ENCODE results near the gene TMED4.

Gene TMED4

GRCh38 chr7:44581879-44582603, at the start of gene TMED4:
Gene TMED4 (minus strand): TSS chr7:44582231. CDS start chr7:44582206, 25 bp downstream.
- DNase-seq, result peak; percentile 98

DNA sequence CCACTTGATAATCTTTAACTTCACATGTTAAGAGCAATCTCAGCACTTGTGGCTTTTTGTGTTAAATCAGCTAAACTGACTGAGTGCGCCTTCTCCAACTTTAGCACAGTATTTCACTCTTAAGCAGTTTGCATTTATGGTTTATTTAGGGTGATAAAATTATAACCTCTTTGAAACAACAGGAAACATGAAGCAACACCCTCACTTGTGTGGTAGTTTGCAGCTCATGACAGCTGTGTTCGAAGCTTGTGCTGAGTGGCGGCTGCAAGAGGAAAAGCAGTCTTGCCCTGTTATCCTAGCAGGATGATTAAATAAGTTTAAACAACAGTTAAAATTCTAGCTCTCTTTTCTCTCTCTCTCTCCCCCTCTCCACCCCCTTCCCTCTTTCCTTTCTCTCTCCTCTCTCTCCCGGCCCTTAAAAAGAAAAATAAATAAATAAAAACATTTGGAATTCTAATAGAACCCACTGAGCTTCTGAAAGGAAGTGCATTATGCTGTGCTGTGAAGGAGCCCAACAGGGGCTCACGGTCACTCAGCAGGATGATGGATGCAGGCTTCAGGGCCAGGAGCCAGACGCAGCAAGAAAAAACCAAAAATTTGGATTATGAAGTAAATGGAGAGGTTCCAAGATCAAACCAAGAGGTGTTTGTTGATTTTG, 49.6 kb upstream of the TMED4 start:
- no peak for DNase-seq

- DNase-seq, result no peak
Observed at GRCh38 chr7:44630792-44631457, 48.9 kb upstream of the TMED4 start.

GRCh38 chr7:44629829-44630522, 47.9 kb upstream of the TMED4 start:
- no peak for DNase-seq

GRCh38 chr7:44626620-44627019, 44.6 kb upstream of the TMED4 start:
- no peak for DNase-seq

GRCh38 chr7:44625526-44626471, 43.8 kb upstream of the TMED4 start:
- no peak for DNase-seq

DNA sequence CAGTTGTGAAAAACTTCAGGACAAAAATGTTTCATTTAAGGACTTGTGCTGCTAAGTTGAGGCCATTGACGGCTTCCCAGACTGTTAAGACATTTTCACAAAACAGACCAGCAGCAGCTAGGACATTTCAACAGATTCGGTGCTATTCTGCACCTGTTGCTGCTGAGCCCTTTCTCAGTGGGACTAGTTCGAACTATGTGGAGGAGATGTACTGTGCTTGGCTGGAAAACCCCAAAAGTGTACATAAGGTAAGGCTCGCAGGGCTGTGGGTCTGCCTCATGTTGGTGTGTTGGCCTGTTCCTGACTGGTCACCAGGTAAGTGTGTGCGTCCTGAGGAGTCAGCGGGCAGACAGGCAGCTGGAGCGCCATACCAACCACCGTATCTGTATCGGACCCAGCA, 42.3 kb upstream of the TMED4 start:
- DNase-seq, result no peak

- DNase-seq, result no peak
Observed at GRCh38 chr7:44622342-44623151, 40.5 kb upstream of the TMED4 start.

GRCh38 chr7:44621750-44622103, 39.7 kb upstream of the TMED4 start:
- DNase-seq, result no peak

GRCh38 chr7:44621034-44621749, 39.2 kb upstream of the TMED4 start:
- no peak for DNase-seq

DNA sequence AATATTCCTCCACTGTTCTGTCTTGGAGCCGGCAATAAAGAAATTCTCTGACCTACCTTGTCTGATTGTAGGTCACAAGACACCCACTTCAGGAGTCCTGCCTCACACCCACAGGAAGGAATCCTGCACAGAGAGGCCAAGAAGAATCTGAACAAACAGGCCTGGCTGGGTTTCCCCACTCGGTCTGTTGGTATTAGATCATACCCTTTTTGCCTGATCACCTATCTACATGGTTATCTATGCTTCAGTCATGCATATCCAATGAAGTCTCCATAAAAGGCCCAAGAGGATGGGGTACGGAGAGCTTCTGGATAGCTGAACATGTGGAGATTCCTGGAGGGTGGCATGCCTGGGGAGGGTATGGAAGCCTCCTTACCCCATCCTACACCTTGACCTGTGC, 36.7 kb upstream of the TMED4 start:
- no peak for DNase-seq

DNA sequence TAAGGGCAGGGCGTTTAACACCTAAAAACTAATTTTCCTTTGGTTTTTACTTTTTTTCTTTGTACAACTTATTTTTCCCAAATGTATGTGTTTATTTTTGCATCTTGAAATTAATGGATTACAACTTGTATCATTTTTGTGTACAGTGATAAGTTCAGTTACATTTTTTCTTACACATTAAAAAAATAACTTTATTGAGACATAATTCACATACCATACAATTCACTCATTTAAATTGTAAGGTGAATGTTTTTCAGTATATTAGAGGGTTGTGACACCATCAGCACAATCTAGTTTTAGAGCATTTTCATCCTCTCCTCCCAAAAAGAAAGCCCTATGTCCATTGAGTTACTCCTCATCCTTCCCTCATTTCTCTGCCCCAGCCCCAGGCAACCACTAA, 36.0 kb upstream of the TMED4 start:
- DNase-seq, result no peak

GRCh38 chr7:44617225-44617890, 35.3 kb upstream of the TMED4 start:
- no peak for DNase-seq

- no peak for DNase-seq
Observed at GRCh38 chr7:44616545-44616944, 34.5 kb upstream of the TMED4 start.

DNA sequence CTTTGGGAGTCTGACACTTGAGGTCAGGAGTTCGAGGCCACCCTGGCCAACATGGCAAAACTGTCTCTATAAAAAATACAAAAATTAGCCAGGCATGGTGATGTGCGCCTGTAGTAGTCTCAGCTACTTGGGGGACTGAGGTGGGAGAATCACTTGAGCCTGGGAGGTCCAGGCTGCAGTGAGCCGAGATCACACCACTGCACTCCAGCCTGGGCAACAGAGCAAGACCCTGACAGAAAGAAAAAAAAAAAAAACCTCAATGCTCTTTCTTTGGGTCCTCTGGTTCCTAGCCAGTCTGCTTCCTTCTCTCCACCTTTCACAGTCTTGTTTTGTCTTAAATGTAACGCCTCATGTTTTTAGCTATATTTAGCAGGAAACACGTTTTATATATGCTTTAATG, 33.8 kb upstream of the TMED4 start:
- no peak for DNase-seq

GRCh38 chr7:44615149-44615611, 33.1 kb upstream of the TMED4 start:
- no peak for DNase-seq

GRCh38 chr7:44609829-44610228, 27.8 kb upstream of the TMED4 start:
- DNase-seq, result no peak

DNA sequence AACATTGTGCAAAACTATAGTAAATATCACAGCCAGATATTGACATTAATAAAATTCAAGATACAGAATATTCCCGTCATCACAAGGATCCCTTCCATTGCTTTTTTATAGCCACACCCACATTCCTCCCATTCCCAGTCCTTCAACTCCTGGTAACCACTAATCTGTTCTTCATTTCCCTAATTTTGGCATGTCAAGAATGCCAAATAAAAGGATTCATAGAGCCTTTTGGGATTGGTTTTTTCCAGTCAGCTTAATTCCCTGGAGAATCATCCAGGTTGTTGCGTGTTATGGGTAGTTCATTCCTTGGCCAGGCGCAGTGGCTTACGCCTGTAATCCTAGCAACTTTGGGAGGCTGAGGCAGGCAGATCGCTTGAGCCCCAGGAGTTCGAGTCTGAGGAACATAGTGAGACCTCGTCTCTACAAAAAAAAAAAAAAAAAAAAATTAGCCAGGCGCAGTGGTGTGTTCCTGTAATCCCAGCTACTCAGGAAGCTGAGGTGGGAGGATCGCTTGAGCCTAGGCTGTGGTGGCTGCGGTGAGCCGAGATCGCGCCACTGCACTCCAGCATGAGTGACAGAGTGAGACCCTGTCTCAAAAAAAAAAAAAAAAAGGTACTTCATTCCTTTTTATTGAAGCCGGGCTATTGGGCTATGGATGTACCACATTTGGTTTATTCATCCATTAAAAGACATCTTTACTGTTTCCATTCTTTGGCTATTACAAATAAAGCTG, 27.1 kb upstream of the TMED4 start:
- DNase-seq, result no peak

Measured in NCI-H2227 treated with DMSO at 0.1 percent for 48 hours (cell line).